GM12878 (cell line): Measurements from ENCODE around the gene ARHGEF37.

ENCODE experiments used
- ATF3 ChIP-seq: IDR thresholded peaks from 2 replicates; pipeline ENCODE4 v1.6.1; 2011; ENCODE audit warnings: low read depth, mild to moderate bottlenecking, low read length, moderate library complexity, borderline replicate concordance; ENCODE audit errors: extremely low read depth
- BCL11A ChIP-seq: IDR thresholded peaks from 2 replicates; pipeline ENCODE4 v1.6.1; 2011; ENCODE audit warnings: low read depth, low read length
- CHD1 ChIP-seq: IDR thresholded peaks from 2 replicates; pipeline ENCODE4 v1.6.1; 2012; ENCODE audit warnings: low read depth, low read length, improper control_type of control experiment
- CTCF ChIP-seq, 3 experiments: IDR thresholded peaks in 2 of 3; conservative IDR thresholded peaks in 1 of 3; 2 replicates each; pipeline ENCODE4 v1.5.1; 2011; ENCODE audit warnings: low read depth in 3 of 3, low read length in 3 of 3, mild to moderate bottlenecking in 3 of 3, control low read depth in 2 of 3, moderate library complexity in 2 of 3, inconsistent platforms in 1 of 3, mixed read lengths in 1 of 3; ENCODE audit not compliant: control insufficient read depth in 2 of 3, insufficient read depth in 1 of 3; ENCODE audit errors: extremely low read depth in 1 of 3
- EGR1 ChIP-seq, 2 experiments: IDR thresholded peaks; 1 replicate in 1 of 2; 2 replicates in 1 of 2; pipeline ENCODE4 v1.6.1; 2011 to 2012; ENCODE audit warnings: low read depth in 2 of 2, low read length in 2 of 2, borderline replicate concordance in 1 of 2, mild to moderate bottlenecking in 1 of 2, moderate library complexity in 1 of 2
- HDAC2 ChIP-seq: fragments of 200-600 bp; sonication (generic); IDR thresholded peaks from 2 replicates; pipeline ENCODE4 v1.6.1; 2017
- MXI1 ChIP-seq: fragments of 150-350 bp; IDR thresholded peaks from 2 replicates; pipeline ENCODE4 v1.6.1; 2011; ENCODE audit warnings: low read depth, mild to moderate bottlenecking, inconsistent platforms, low read length, improper control_type of control experiment
- RAD21 ChIP-seq: IDR thresholded peaks from 2 replicates; pipeline ENCODE4 v1.6.1; 2011; ENCODE audit warnings: mild to moderate bottlenecking, low read depth, low read length, moderate library complexity; ENCODE audit not compliant: insufficient read depth
- RCOR1 ChIP-seq: conservative IDR thresholded peaks from 2 replicates; pipeline ENCODE4 v1.6.1; 2012; ENCODE audit warnings: low read depth, low read length, improper control_type of control experiment
- REST ChIP-seq: IDR thresholded peaks from 2 replicates; pipeline ENCODE4 v1.6.1; 2012; ENCODE audit warnings: mild to moderate bottlenecking, low read depth, low read length
- SIN3A ChIP-seq: IDR thresholded peaks from 2 replicates; pipeline ENCODE4 v1.6.1; 2012; ENCODE audit warnings: low read depth, low read length, improper control_type of control experiment
- ZBTB11 ChIP-seq: fragments of 450-650 bp; formaldehyde crosslinking; IDR thresholded peaks from 2 replicates; pipeline ENCODE4 v1.5.0; 2022; ENCODE audit warnings: mild to moderate bottlenecking, missing genetic modification characterization

GRCh38 chr5:149545327-149545726 lies 36.0 kb upstream of the ARHGEF37 start:
- TF ChIP-seq ZBTB11 (CRISPR knock-in tag) (no peak), EGR1 (IDR thresholded peaks at IDR 0.05; ENCODE audit: borderline replicate concordance in 1 of 2, low read depth in 2 of 2, low read length in 2 of 2) (no peak), REST (no peak), CHD1 (no peak), MXI1 (no peak), RAD21 (no peak), SIN3A (no peak), CTCF (IDR thresholded peaks at IDR 0.05 in 2 of 3, conservative IDR thresholded peaks at IDR 0.05 in 1 of 3; ENCODE audit: control insufficient read depth in 2 of 3, extremely low read depth in 1 of 3, insufficient read depth in 1 of 3, low read depth in 3 of 3, low read length in 3 of 3) (no peak), RCOR1 (no peak), HDAC2 (no peak), ATF3 (no peak), BCL11A (no peak)
